ENCODE results near the gene IGFLR1. TPM values are rescaled to one million over a fixed set of nuclear protein-coding genes. Genes with fewer than 3 reads are reported as not detected.
"Not testable (repeated sequence)": the region's sequence is repeated elsewhere in the genome, so short reads cannot be mapped to it uniquely, and the experiment has no call there.

The IGFLR1 gene
- total RNA-seq, 4 donors from 2014 or later = 0.87 to 4.8 (median 4.3) TPM

DNA sequence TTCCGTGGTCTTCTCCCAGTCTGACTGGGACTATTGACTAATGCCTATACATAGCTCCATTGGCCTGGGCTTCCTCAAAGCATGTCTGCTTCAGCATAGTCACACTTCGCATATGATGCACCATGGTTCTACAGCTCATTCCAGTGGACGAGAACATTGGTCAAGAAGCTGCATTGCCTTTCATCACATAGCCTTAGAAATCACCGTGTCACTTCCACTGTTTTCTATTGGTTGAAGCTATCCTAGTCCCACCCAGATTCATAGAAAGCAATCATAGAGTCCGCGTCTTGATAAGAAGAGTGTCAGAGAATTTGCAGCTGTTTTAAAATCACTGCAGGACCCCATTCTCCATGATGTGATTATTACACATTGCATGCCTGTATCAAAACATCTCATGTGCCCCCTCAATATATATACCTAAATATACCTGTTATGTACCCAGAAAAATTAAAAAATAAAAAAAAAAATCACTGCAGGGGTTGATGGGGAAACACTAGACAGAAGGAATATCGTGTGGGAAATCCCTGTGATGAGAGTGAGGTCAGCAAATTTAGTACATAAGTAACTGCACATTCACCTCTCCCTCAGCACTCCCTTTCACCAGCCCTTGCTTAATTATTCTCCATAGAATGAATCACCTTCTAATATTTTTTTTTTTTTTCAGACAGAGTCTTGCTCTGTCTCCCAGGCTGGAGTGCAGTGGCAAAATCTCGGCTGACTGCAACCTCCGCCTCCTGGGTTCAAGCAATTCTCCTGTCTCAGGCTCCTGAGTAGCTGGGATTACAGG, 31.0 kb upstream of the IGFLR1 start:
- Histone ChIP-seq H3K27ac (no peak overlapping the region), H3K4me3 (no peak overlapping the region), H3K27me3 (no peaks in the 10 kb centered on the region), H3K36me3 (peaks cover 0 to 20% (median 0%) of the 10 kb centered on the region in 3 donors), H3K4me1 (peaks cover 10 to 31% (median 13%) of the 10 kb centered on the region in 3 donors), H3K9me3 (no peaks in the 10 kb centered on the region)
- DNase-seq = no peak
- TF ChIP-seq, protein P1, sequence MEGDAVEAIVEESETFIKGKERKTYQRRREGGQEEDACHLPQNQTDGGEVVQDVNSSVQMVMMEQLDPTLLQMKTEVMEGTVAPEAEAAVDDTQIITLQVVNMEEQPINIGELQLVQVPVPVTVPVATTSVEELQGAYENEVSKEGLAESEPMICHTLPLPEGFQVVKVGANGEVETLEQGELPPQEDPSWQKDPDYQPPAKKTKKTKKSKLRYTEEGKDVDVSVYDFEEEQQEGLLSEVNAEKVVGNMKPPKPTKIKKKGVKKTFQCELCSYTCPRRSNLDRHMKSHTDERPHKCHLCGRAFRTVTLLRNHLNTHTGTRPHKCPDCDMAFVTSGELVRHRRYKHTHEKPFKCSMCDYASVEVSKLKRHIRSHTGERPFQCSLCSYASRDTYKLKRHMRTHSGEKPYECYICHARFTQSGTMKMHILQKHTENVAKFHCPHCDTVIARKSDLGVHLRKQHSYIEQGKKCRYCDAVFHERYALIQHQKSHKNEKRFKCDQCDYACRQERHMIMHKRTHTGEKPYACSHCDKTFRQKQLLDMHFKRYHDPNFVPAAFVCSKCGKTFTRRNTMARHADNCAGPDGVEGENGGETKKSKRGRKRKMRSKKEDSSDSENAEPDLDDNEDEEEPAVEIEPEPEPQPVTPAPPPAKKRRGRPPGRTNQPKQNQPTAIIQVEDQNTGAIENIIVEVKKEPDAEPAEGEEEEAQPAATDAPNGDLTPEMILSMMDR (IDR thresholded peaks at IDR 0.05) = no peak
- no peak for TF ChIP-seq POLR2A (IDR thresholded peaks at IDR 0.05)
- intact Hi-C loops (cut with DNase I) = no loop called here
- 50 to 55% methylated on average over 9 of the region's 9 CpGs for WGBS, 2 donors

DNA sequence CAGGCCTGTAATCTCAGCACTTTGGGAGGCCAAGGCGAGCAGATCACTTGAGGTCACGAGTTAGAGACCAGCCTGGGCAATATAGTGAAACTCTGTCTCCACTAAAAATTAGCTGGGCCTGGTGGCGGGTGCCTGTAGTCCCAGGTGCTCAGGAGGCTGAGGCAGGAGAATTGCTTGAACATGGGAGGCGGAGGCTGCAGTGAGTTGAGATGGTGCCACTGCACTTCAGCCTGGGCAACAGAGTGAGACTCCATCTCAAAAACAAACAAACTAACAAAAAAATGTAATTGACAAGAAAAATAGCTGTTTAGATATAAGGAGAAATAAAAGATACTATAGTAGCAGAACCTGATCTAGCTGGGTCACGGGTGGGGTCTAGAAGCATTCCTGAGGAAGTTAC, 30.1 kb upstream of the IGFLR1 start:
- H3K9me3 ChIP-seq; DNase-seq; H3K4me3 ChIP-seq; H3K27me3 ChIP-seq; intact Hi-C loops (cut with DNase I); H3K27ac ChIP-seq: not testable (repeated sequence)
- 73 to 91% methylated on average over 3 to 4 of the region's 5 CpGs for WGBS, 2 donors
- peaks cover 0 to 21% (median 0%) of the 10 kb centered on the region in 3 donors for H3K36me3 ChIP-seq
- H3K4me1 ChIP-seq = peaks cover 10 to 31% (median 13%) of the 10 kb centered on the region in 3 donors

DNA sequence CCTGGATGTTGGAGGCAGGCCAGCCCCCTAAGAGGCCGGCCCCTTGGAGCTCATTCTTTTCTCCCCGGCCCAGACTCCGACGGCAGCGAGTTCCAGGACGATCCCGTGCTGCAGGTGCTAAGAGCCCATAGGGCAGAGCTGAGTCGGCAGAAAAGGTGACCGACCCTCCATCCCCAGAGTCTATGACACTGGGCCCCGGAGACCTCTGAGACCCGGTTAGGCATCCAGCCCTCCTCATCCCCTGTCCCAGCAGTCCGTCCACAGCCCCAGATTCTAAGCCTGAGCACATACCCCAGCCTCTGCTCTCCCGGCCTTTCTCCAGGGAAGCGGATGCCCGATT, 25.8 kb upstream of the IGFLR1 start:
- Histone ChIP-seq H3K4me3 (no peak overlapping the region), H3K36me3 (peaks cover 0 to 64% (median 0%) of the 10 kb centered on the region in 3 donors), H3K4me1 (peaks cover 0 to 8% (median 0%) of the 10 kb centered on the region in 3 donors), H3K27ac (no peak overlapping the region), H3K9me3 (no peaks in the 10 kb centered on the region), H3K27me3 (no peaks in the 10 kb centered on the region)
- TF ChIP-seq POLR2A (IDR thresholded peaks at IDR 0.05) = no peak
- TF ChIP-seq, protein P1 (IDR thresholded peaks at IDR 0.05) = no peak
- DNase-seq = no peak
- WGBS, 2 donors = 74 to 89% methylated on average over 3 to 6 of the region's 15 CpGs
- intact Hi-C loops (cut with DNase I) = loop anchor here (10.0 kb wide), 1 partner anchor 167 kb away; the partner anchor contains the start of gene LRFN3

DNA sequence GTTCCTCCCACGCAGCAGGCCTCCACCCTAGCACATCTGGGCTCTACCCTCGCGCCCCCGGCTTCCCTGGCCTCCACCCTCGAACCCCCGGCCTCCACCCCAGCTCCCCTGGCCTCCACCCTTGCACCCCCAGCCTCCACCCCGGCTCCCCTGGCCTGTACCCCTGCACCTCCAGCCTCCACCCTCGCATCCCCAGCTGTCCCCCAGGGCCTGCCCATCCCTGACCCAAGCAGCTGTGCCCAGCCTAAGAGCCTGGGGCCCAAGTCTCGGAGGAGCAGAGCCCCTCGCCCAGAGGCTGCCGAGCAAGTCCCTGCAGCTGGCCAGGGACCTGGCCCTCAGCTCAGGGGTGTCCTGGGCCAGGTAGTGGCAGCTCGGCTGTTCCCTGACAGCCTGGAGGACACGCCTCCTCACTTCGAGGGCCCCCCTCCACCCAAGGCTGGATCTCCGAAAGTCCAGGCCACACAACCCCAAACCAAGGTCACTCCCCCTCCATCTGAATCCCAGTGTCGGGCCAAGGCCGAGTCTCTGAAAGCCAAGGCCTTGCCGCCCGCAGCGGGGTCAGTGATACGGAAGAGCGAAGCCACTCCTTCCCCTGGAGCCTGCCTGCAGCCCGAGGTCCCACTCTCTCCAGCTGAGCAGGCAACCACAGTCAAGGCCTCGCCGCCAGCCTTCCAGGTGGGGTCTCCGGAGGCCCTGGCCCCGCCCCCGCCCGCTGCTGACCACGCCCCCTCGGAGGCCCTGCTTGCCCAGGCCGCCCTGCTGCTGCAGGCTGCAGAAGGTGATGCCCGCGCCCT, 25.2 kb upstream of the IGFLR1 start:
- no peak for DNase-seq

DNA sequence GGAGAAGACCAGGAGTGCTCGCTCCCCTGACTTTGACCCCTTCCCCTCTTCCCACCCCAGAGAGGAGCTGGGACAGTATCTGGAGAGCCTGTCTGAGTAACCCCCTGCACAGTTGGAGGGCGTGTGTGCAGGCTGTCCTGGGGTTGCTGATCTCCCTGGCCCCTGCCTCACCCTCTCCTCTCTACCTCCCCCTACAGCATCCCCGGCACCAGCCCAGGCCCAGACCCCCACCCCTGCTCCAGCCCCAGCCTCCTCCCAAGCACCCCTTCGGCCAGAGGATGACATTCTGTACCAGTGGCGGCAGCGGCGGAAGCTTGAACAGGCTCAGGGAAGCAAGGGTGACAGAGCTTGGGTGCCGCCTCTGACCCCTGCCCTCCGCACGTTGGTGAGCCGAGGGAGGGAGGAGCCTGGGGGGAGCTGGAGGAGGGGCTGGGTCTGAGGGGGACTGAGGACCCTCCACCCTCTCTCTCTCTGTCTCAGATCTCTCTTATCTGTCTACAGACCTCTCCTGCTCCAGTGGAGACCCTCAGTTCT, 24.4 kb upstream of the IGFLR1 start:
- H3K4me3 ChIP-seq = no peak overlapping the region
- intact Hi-C loops (cut with DNase I) = loop anchor here (10.0 kb wide), 1 partner anchor 168 kb away; the partner anchor contains the start of gene LRFN3
- peaks cover 0 to 77% (median 0%) of the 10 kb centered on the region in 3 donors for H3K36me3 ChIP-seq
- H3K4me1 ChIP-seq = no peaks in the 10 kb centered on the region
- TF ChIP-seq, protein P1 (IDR thresholded peaks at IDR 0.05) = no peak
- no peak for TF ChIP-seq POLR2A (IDR thresholded peaks at IDR 0.05)
- H3K27me3 ChIP-seq = no peaks in the 10 kb centered on the region
- no peaks in the 10 kb centered on the region for H3K9me3 ChIP-seq
- 75 to 79% methylated on average over 3 to 5 of the region's 11 CpGs for WGBS, 2 donors
- DNase-seq = no peak
- H3K27ac ChIP-seq = no peak overlapping the region

More for the DNA sequence above, 25.2 kb upstream of the IGFLR1 start:
- no peaks in the 10 kb centered on the region for H3K27me3 ChIP-seq
- WGBS, 2 donors = 82 to 93% methylated on average over 3 to 12 of the region's 34 CpGs
- peaks cover 0 to 2% (median 0%) of the 10 kb centered on the region in 3 donors for H3K4me1 ChIP-seq
- no peaks in the 10 kb centered on the region for H3K9me3 ChIP-seq
- no peak overlapping the region for H3K4me3 ChIP-seq
- TF ChIP-seq, protein P1 (IDR thresholded peaks at IDR 0.05) = no peak
- TF ChIP-seq POLR2A (IDR thresholded peaks at IDR 0.05) = no peak
- peaks cover 0 to 69% (median 0%) of the 10 kb centered on the region in 3 donors for H3K36me3 ChIP-seq
- no peak overlapping the region for H3K27ac ChIP-seq
- intact Hi-C loops (cut with DNase I) = loop anchor here (10.0 kb wide), 1 partner anchor 167 kb away; the partner anchor contains the start of gene LRFN3

Measured in esophagus squamous epithelium (tissue), 5 donors.